NB4 (cell line): ENCODE data around the gene PLEKHG1.

ENCODE experiments used
- DNase-seq: peaks from one replicate; pipeline ENCODE4 v3.0.0; 2010; ENCODE audit warnings: low read depth
- H3K4me3 ChIP-seq: one replicate; pipeline ENCODE4 v1.5.1; 2011; ENCODE audit warnings: mild to moderate bottlenecking, low read depth, low read length, moderate library complexity
- CTCF ChIP-seq: IDR thresholded peaks from one replicate; pipeline ENCODE4 v1.5.1; 2012; ENCODE audit warnings: low read depth, low read length
- MAX ChIP-seq: IDR thresholded peaks from 2 replicates; pipeline ENCODE4 v1.6.1; 2011; ENCODE audit warnings: low read depth, low read length
- MYC ChIP-seq: IDR thresholded peaks from 2 replicates; pipeline ENCODE4 v1.6.1; 2011; ENCODE audit warnings: low read depth, low read length
- POLR2A ChIP-seq: IDR thresholded peaks from 2 replicates; pipeline ENCODE4 v1.6.1; 2011; ENCODE audit warnings: mild to moderate bottlenecking; ENCODE audit not compliant: insufficient read length; ENCODE audit errors: extremely low read depth

Gene PLEKHG1

GRCh38 chr6:150584596-150584995 is 15.1 kb upstream of the PLEKHG1 start:
- DNase-seq = no peak
- no peak for TF ChIP-seq MYC
- no peak for TF ChIP-seq POLR2A
- TF ChIP-seq MAX = no peak
- no peak for TF ChIP-seq CTCF

GRCh38 chr6:150586850-150587359 is 12.8 kb upstream of the PLEKHG1 start:
- TF ChIP-seq CTCF (no peak), MYC (no peak), POLR2A (no peak), MAX (no peak)
- DNase-seq = no peak
- H3K4me3 ChIP-seq = no peak overlapping the region

More at GRCh38 chr6:150584596-150584995, 15.1 kb upstream of the PLEKHG1 start:
- H3K4me3 ChIP-seq = no peak overlapping the region

GRCh38 chr6:150587637-150588036 is 12.0 kb upstream of the PLEKHG1 start:
- no peak overlapping the region for H3K4me3 ChIP-seq
- TF ChIP-seq CTCF = no peak
- no peak for TF ChIP-seq MYC
- no peak for TF ChIP-seq POLR2A
- TF ChIP-seq MAX = no peak
- no peak for DNase-seq

- no peak overlapping the region for H3K4me3 ChIP-seq
- TF ChIP-seq CTCF = no peak
- no peak for TF ChIP-seq MAX
- no peak for TF ChIP-seq MYC
- no peak for TF ChIP-seq POLR2A
- no peak for DNase-seq
Observed at GRCh38 chr6:150588888-150589499, 10.7 kb upstream of the PLEKHG1 start.

- DNase-seq = no peak
- TF ChIP-seq MYC (no peak), CTCF (no peak)
- H3K4me3 ChIP-seq = no peak overlapping the region
Observed at GRCh38 chr6:150589852-150590251, 9.8 kb upstream of the PLEKHG1 start.

- TF ChIP-seq POLR2A = no peak
- TF ChIP-seq MYC = no peak
- TF ChIP-seq CTCF = no peak
- TF ChIP-seq MAX = no peak
- DNase-seq = no peak
- H3K4me3 ChIP-seq = no peak overlapping the region
Observed at GRCh38 chr6:150590446-150590845, 9.2 kb upstream of the PLEKHG1 start.
